Stimulated activated CD8-positive, alpha-beta memory T cell treated with anti-CD3 and anti-CD28 coated beads, Interleukin-15, amount 100 ng/mL, for 4 hours (primary cell): ENCODE measurements around the gene SUSD4.
"Not testable (repeated sequence)": the region's sequence is repeated elsewhere in the genome, so short reads cannot be mapped to it uniquely, and the experiment has no call there.

Experiments
- DNase-seq, 2 donors: peaks; one replicate each; pipeline ENCODE4 v3.0.0-alpha.2; 2020; ENCODE audit warnings: low read depth in 2 of 2

Gene SUSD4

GRCh38 chr1:223251387-223251786 lies 112.6 kb downstream of the SUSD4 start:
- not testable (repeated sequence) for DNase-seq

GRCh38 chr1:223250632-223251015 lies 113.4 kb downstream of the SUSD4 start:
- no peak for DNase-seq

- no peak for DNase-seq
Observed at GRCh38 chr1:223249854-223250631, 113.9 kb downstream of the SUSD4 start.

- DNase-seq: no peak
Observed at GRCh38 chr1:223248770-223249140, 115.2 kb downstream of the SUSD4 start.

GRCh38 chr1:223248001-223248769 lies 115.8 kb downstream of the SUSD4 start:
- DNase-seq: no peak

- DNase-seq: no peak
Observed at GRCh38 chr1:223246476-223247112, 117.4 kb downstream of the SUSD4 start.

- DNase-seq: no peak
Observed at GRCh38 chr1:223245983-223246382, 118.0 kb downstream of the SUSD4 start.

GRCh38 chr1:223245411-223245810 lies 118.6 kb downstream of the SUSD4 start:
- no peak for DNase-seq

GRCh38 chr1:223244366-223245103 lies 119.4 kb downstream of the SUSD4 start:
- DNase-seq: no peak

- no peak for DNase-seq
Observed at GRCh38 chr1:223243441-223244050, 120.4 kb downstream of the SUSD4 start.

GRCh38 chr1:223242971-223243370 lies 121.0 kb downstream of the SUSD4 start:
- DNase-seq: no peak

GRCh38 chr1:223242382-223242955 lies 121.5 kb downstream of the SUSD4 start:
- no peak for DNase-seq

GRCh38 chr1:223240122-223240521 lies 123.9 kb downstream of the SUSD4 start:
- no peak for DNase-seq

GRCh38 chr1:223235091-223235490 lies 128.9 kb downstream of the SUSD4 start:
- DNase-seq: no peak

- DNase-seq: no peak
Observed at GRCh38 chr1:223234534-223234933, 129.4 kb downstream of the SUSD4 start.

GRCh38 chr1:223234170-223234514 lies 129.8 kb downstream of the SUSD4 start:
- DNase-seq: no peak

- DNase-seq: no peak
Observed at GRCh38 chr1:223233410-223234169, 130.4 kb downstream of the SUSD4 start.

GRCh38 chr1:223233019-223233409 lies 131.0 kb downstream of the SUSD4 start:
- DNase-seq: no peak

GRCh38 chr1:223231581-223231980 lies 132.4 kb downstream of the SUSD4 start:
- DNase-seq: no peak

- DNase-seq: no peak
Observed at GRCh38 chr1:223231011-223231572, 132.9 kb downstream of the SUSD4 start.
